Parathyroid adenoma (tissue), 2 donors: Measurements from ENCODE around the gene LRRC66.

Experiments used
- H2AFZ ChIP-seq: fragments of 300-600 bp; sonication (generic); one replicate; pipeline ENCODE4 v1.7.0; 2017; ENCODE audit warnings: antibody characterized with exemption, mild to moderate bottlenecking
- H3K27ac ChIP-seq: fragments of 300-600 bp; sonication (generic); one replicate; pipeline ENCODE4 v1.7.0; 2017
- H3K27me3 ChIP-seq: fragments of 300-600 bp; sonication (generic); one replicate; pipeline ENCODE4 v1.7.0; 2017; ENCODE audit warnings: low read length; ENCODE audit not compliant: control insufficient read depth, insufficient read depth
- H3K36me3 ChIP-seq: fragments of 300-600 bp; sonication (generic); one replicate; pipeline ENCODE4 v1.7.0; 2017; ENCODE audit warnings: low read length; ENCODE audit not compliant: control insufficient read depth, insufficient read depth
- H3K4me1 ChIP-seq: fragments of 300-600 bp; sonication (generic); one replicate; pipeline ENCODE4 v1.7.0; 2017; ENCODE audit warnings: control low read depth
- H3K4me2 ChIP-seq: fragments of 300-600 bp; sonication (generic); one replicate; pipeline ENCODE4 v1.7.0; 2017; ENCODE audit warnings: low read length
- H3K4me3 ChIP-seq: fragments of 300-600 bp; sonication (generic); one replicate; pipeline ENCODE4 v1.7.0; 2017; ENCODE audit warnings: low read depth, low read length
- H3K79me2 ChIP-seq: fragments of 300-600 bp; sonication (generic); one replicate; pipeline ENCODE4 v1.7.0; 2017; ENCODE audit warnings: control low read depth
- H3K9ac ChIP-seq: fragments of 300-600 bp; sonication (generic); one replicate; pipeline ENCODE4 v1.7.0; 2017; ENCODE audit warnings: mild to moderate bottlenecking
- H3K9me3 ChIP-seq: fragments of 300-600 bp; sonication (generic); one replicate; pipeline ENCODE4 v1.7.0; 2017; ENCODE audit warnings: low read length; ENCODE audit not compliant: control insufficient read depth
- TF ChIP-seq, protein P1 (sequence below): fragments of 300-600 bp; sonication (generic); IDR thresholded peaks from one replicate; pipeline ENCODE4 v1.7.0; 2017; ENCODE audit warnings: antibody characterized with exemption, mild to moderate bottlenecking
- donor health status: primary hyperparathyroidism.

The LRRC66 gene

DNA sequence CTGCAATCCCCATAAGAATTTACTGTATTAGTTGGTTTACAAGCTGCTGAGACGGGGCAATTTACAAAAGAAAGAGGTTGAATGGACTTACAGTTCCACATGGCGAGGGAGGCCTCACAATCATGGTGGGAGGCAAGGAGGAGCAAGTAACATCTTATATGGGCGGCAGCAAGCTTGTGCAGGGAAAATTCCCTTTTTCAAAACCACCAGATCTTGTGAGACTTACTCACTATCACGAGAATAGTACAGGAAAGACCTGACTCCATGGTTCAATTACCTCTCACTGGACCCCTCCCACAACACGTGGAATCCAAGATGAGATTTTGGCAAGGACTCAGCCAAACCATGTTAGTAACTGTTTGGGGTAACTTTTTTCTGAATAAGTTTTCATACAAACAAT, 29.1 kb upstream of the LRRC66 start:
- no peak overlapping the region for H2AFZ ChIP-seq
- H3K9me3 ChIP-seq: no peaks in the 10 kb centered on the region
- no peaks in the 10 kb centered on the region for H3K79me2 ChIP-seq
- H3K4me1 ChIP-seq: no peaks in the 10 kb centered on the region
- H3K9ac ChIP-seq: no peak overlapping the region
- H3K27ac ChIP-seq: no peak overlapping the region
- H3K4me3 ChIP-seq: no peak overlapping the region
- H3K36me3 ChIP-seq: no peaks in the 10 kb centered on the region
- no peaks in the 10 kb centered on the region for H3K27me3 ChIP-seq
- TF ChIP-seq, protein P1, sequence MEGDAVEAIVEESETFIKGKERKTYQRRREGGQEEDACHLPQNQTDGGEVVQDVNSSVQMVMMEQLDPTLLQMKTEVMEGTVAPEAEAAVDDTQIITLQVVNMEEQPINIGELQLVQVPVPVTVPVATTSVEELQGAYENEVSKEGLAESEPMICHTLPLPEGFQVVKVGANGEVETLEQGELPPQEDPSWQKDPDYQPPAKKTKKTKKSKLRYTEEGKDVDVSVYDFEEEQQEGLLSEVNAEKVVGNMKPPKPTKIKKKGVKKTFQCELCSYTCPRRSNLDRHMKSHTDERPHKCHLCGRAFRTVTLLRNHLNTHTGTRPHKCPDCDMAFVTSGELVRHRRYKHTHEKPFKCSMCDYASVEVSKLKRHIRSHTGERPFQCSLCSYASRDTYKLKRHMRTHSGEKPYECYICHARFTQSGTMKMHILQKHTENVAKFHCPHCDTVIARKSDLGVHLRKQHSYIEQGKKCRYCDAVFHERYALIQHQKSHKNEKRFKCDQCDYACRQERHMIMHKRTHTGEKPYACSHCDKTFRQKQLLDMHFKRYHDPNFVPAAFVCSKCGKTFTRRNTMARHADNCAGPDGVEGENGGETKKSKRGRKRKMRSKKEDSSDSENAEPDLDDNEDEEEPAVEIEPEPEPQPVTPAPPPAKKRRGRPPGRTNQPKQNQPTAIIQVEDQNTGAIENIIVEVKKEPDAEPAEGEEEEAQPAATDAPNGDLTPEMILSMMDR: no peak
- H3K4me2 ChIP-seq: no peak overlapping the region

DNA sequence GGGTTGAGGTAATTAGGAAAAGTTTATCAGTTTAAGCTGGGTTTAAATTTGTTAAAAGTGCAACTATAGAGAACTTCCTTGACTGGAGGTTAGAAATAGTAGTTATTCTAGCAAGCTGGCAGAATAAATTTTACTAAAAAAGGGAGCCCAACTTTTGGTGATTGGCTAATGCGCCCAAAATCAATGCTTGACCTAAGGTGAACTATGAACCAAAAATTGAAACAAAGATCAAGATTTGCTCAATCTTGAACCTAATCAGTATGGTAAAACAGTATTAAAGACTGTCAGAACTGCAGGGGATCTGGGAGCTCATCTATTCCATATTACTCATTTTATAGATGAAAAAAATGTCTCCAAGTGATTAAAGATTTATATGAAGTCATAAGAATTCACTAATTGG, 24.9 kb upstream of the LRRC66 start:
- TF ChIP-seq, protein P1: no peak
- H3K9me3 ChIP-seq: no peaks in the 10 kb centered on the region
- H3K9ac ChIP-seq: no peak overlapping the region
- no peak overlapping the region for H2AFZ ChIP-seq
- H3K79me2 ChIP-seq: no peaks in the 10 kb centered on the region
- H3K4me3 ChIP-seq: no peak overlapping the region
- H3K4me1 ChIP-seq: no peaks in the 10 kb centered on the region
- H3K4me2 ChIP-seq: no peak overlapping the region
- H3K27ac ChIP-seq: no peak overlapping the region
- no peaks in the 10 kb centered on the region for H3K36me3 ChIP-seq
- H3K27me3 ChIP-seq: no peaks in the 10 kb centered on the region

DNA sequence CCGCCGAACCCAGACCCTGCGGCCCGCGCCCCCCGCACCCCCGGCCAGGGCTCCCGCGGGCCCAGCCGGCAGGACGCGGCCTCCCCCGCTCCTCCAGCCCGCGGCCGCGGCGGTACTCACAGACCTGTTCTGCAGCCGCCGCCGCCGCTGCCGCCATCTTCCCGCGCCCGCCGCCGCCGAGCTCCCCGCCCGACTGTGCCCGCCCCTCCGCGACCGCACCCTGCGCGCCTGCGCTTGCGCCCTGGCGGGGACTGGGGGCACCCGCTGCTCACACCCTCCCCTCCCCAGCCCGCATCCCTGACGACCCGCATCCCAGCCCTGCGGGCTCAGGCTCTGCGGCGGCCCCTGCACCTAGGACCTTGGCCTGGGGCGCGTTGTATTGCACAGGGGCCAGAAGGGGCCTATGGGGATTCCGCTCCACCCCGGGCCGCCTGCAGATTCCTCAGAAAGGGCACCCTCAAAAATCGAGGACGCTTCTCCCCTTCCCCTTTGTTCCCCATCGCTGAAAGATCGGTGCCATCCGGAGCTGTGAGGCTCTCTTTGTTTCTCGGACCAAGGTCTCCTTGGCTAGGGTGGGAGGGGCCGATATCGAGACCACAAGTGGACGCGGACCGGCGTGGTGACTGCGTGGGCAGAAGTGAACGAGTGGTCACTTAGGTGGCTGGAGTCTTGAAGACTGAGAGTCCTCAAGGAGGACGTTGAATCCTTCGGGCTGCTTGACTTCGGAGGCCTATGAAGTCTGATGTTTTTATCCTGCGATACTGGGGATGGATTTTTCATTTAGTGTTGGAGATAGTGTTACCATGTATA, 18.1 kb upstream of the LRRC66 start, which contains the start of gene SGCB:
Gene SGCB (minus strand): TSS at position 197 of the 810 bp plus-strand sequence. CDS start 40 bp downstream, at position 157.
- H3K79me2 ChIP-seq: peaks cover 4% of the 10 kb centered on the region
- peak within 1 kb of the TSS; percentile 53 for H3K27ac ChIP-seq

DNA sequence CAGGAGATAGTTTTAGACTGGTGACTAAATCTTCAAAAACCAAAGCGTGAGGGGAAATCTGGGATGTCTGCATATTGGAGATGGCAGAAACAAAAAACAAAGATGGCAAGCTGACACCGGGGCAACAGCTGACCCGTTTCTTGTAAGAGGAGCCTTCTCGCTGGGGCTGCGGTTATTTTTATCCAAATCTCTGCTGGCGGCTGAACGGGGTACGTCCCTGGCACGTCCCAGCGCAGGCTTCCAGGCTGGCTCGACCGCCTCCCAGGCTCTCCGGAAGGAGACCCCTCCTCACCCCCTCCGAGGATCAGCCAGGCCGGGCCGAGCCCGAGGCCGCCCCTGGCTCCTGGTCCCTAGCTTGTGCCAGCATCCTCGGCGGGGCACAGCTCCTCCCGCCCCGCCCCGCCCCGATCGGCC, 17.5 kb upstream of the LRRC66 start:
- no peaks in the 10 kb centered on the region for H3K9me3 ChIP-seq
- H3K79me2 ChIP-seq: peaks cover 4% of the 10 kb centered on the region
- peak overlapping the region; percentile 67 for H2AFZ ChIP-seq
- peak overlapping the region; percentile 63 for H3K4me3 ChIP-seq
- TF ChIP-seq, protein P1: no peak
- H3K4me1 ChIP-seq: peaks cover 6% of the 10 kb centered on the region
- no peak overlapping the region for H3K9ac ChIP-seq
- peak overlapping the region; percentile 22 for H3K27ac ChIP-seq
- H3K36me3 ChIP-seq: no peaks in the 10 kb centered on the region
- no peaks in the 10 kb centered on the region for H3K27me3 ChIP-seq
- peak overlapping the region; percentile 80 for H3K4me2 ChIP-seq

More for the DNA sequence above, 18.1 kb upstream of the LRRC66 start, which contains the start of gene SGCB:
- Histone ChIP-seq H2AFZ (peak within 1 kb of the TSS; percentile 93), H3K4me3 (peak within 1 kb of the TSS; percentile 63), H3K9ac (no peak within 1 kb of the TSS), H3K36me3 (no peaks in the 10 kb centered on the region), H3K4me1 (peaks cover 6% of the 10 kb centered on the region), H3K27me3 (no peaks in the 10 kb centered on the region), H3K4me2 (peak within 1 kb of the TSS; percentile 86), H3K9me3 (no peaks in the 10 kb centered on the region)
- TF ChIP-seq, protein P1: no peak
